GM13976 (cell line): Measurements from ENCODE around the gene LRRC56.

Source experiments
- DNase-seq: peaks from one replicate; pipeline ENCODE4 v3.0.0; 2012; ENCODE audit warnings: low spot score
- in situ Hi-C: fragments of 300-500 bp; cut with MboI; formaldehyde crosslinking; loops from one replicate; pipeline ENCODE4 v1.12.0; 2022; ENCODE audit warnings: low sequenced_read_pairs, mixed read lengths, inconsistent platforms; ENCODE audit not compliant: unreplicated experiment
- TF ChIP-seq, protein P1 (sequence below): IDR thresholded peaks from 2 replicates; pipeline ENCODE4 v1.5.1; 2012; ENCODE audit warnings: borderline replicate concordance, mild to moderate bottlenecking; ENCODE audit not compliant: insufficient read depth; ENCODE audit errors: extremely low read depth, missing control alignments, control extremely low read depth

LRRC56 gene

DNA sequence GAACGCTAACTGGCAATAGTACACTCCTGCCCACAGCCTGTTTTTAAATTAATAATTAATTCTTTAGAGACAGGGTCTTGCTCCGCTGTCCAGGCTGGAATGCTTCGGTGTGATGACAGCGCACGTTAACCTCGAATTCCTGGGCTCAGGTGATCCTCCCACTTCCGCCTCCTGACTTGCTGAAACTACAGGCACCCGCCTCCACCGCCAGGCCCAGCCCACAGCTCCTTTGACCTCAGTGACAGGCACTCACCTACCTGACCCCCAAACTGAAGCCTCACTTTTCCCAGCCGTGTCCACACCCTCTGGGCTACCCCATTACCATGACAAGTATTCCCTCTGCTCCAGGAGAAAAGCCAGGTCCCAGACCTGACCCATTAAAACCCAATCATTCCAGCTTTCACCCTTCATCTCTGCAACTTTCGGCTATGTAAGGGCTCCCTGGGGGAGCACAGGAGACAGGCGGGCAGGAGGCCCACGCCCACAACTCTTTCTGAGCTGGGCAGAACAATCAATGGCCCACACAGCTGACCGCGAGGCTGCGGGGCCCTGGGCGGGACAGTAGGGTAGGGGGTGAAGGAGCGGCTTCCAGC, 22.5 kb downstream of the LRRC56 start:
- TF ChIP-seq, protein P1, sequence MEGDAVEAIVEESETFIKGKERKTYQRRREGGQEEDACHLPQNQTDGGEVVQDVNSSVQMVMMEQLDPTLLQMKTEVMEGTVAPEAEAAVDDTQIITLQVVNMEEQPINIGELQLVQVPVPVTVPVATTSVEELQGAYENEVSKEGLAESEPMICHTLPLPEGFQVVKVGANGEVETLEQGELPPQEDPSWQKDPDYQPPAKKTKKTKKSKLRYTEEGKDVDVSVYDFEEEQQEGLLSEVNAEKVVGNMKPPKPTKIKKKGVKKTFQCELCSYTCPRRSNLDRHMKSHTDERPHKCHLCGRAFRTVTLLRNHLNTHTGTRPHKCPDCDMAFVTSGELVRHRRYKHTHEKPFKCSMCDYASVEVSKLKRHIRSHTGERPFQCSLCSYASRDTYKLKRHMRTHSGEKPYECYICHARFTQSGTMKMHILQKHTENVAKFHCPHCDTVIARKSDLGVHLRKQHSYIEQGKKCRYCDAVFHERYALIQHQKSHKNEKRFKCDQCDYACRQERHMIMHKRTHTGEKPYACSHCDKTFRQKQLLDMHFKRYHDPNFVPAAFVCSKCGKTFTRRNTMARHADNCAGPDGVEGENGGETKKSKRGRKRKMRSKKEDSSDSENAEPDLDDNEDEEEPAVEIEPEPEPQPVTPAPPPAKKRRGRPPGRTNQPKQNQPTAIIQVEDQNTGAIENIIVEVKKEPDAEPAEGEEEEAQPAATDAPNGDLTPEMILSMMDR, result no peak
- DNase-seq, result no peak
- in situ Hi-C loops, result loop anchor here (10.0 kb wide), 1 partner anchor 165 kb away; no protein-coding TSS in a partner anchor

- in situ Hi-C loops, result no loop called here
- peak; percentile 100 for DNase-seq
- TF ChIP-seq, protein P1, result no peak
These were observed 23.2 kb downstream of the LRRC56 start, which contains the start of the genes LMNTD2 and RASSF7 for GRCh38 chr11:560305-561147. Gene LMNTD2, minus strand, starts transcription at chr11:560738. Its CDS starts 22 bp downstream, at chr11:560716. Gene RASSF7, plus strand, starts transcription at chr11:560970. Its CDS starts 799 bp downstream, at chr11:561769.

DNA sequence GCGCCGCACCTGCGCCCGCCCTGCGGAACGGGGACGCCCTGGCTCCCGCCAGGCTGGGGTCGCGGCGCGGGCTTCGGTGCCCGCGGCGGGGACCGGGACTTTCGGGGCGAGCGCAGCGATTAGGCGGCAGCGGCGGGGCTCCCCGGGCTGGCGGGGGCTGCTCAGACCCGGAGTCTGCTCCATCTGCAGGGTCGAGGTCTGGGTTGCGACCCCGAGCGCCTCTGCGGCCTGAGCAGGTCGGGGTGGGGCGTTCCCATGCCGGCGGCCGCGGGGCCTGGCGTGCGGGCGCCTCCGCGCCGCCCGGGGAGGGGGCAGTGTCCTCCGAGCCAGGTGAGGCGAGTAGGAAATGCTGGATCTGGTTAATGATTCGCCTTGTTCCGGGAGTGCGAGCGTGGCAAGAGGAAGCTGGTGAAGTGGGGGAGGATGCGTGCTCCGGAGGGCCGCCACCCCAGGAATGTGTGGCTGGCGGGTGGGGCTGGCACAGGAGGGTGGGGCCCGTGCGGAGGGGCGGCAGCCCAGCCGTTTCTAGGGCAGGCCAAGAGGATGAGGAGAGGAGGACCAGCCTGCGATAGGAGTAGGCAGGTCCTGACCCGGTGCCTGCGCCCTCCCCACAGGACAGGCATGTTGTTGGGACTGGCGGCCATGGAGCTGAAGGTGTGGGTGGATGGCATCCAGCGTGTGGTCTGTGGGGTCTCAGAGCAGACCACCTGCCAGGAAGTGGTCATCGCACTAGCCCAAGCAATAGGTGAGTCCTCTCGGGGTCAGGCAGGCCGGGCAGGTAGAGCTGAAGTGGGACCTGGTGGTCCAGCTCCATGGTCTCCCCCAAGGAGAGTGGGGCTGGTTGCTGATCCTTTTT, 24.0 kb downstream of the LRRC56 start:
- in situ Hi-C loops, result no loop called here
- TF ChIP-seq, protein P1, result no peak
- DNase-seq, result no peak

DNA sequence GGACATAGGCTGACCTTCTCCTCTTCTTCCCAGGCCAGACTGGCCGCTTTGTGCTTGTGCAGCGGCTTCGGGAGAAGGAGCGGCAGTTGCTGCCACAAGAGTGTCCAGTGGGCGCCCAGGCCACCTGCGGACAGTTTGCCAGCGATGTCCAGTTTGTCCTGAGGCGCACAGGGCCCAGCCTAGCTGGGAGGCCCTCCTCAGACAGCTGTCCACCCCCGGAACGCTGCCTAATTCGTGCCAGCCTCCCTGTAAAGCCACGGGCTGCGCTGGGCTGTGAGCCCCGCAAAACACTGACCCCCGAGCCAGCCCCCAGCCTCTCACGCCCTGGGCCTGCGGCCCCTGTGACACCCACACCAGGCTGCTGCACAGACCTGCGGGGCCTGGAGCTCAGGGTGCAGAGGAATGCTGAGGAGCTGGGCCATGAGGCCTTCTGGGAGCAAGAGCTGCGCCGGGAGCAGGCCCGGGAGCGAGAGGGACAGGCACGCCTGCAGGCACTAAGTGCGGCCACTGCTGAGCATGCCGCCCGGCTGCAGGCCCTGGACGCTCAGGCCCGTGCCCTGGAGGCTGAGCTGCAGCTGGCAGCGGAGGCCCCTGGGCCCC, 24.8 kb downstream of the LRRC56 start:
- in situ Hi-C loops, result no loop called here
- no peak for DNase-seq
- TF ChIP-seq, protein P1, result no peak

GRCh38 chr11:563066-563811, 25.9 kb downstream of the LRRC56 start:
- TF ChIP-seq, protein P1, result no peak
- DNase-seq, result no peak
- in situ Hi-C loops, result no loop called here
